Measurements from ENCODE around the gene KRTAP10-7. TPM values are rescaled to one million over a fixed set of nuclear protein-coding genes. Genes with fewer than 3 reads are reported as not detected.

KRTAP10-7 gene
- total and polyA plus RNA-seq, 8 donors: not detected

DNA sequence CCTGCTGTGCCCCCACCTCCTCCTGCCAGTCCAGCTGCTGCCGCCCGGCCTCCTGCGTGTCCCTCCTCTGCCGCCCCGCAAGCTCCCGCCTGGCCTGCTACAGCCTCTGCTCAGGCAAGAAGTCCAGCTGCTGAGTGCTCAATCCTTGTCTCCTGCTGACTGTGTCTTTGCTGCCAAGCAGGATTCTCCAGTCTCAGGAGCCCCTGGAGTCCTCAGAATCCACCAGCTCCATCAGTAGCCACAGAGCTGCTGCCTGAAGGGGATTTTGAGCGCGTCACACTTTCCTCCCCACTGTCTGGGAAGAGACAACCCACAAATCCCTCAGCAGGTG is 46.8 kb downstream of the KRTAP10-7 start:
- intact Hi-C loops (cut with DNase I; ENCODE audit: low total_unique reads): no loop called here
- DNase-seq: peak in 1 of 2 donors; percentile 10

DNA sequence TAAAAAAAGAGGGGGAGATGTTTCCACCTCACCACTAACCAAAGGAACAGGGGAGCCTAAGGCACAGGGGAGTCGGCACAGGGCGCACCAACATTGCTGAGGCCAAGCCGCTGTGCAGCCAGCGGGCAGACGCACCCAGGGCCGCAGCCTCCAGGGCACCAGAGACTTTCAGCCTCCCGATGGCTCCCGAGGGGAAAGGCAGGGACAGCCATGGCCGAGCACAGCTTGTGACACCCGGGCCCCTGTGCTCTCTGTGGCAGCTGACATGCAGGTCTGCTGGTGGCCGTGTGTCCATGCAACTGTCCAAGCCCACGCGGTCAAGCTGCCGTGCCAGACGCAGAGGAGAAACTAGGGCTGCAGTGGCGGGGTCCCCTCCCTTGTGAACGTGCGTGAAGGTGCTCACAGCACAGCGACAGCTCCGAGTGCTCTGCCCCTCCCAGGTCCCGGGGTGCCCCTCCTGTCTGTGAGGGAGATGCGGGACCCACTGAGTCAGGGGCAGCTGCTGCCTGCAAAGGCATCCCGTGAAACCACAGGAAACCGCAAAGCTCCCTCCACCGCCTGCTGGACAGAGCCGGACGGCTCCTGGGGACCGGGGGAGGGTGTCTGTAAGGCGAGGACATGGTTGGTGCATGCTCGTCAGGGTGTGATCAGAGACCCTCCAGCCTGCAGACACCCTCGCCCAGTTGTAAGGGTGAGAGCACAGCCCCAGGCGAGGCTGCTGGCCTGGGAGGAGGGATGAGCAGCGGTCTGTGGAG is 48.3 kb downstream of the KRTAP10-7 start:
- H3K4me3 ChIP-seq: no peak overlapping the region
- no peaks in the 10 kb centered on the region for H3K36me3 ChIP-seq
- H3K4me1 ChIP-seq: no peaks in the 10 kb centered on the region
- H3K27ac ChIP-seq: no peak overlapping the region
- peak in 1 of 2 donors; percentile 10 for DNase-seq
- intact Hi-C loops (cut with DNase I; ENCODE audit: low total_unique reads): no loop called here
- H3K9me3 ChIP-seq: peaks cover 0 to 20% (median 14%) of the 10 kb centered on the region in 4 donors
- peaks cover 0 to 33% (median 21%) of the 10 kb centered on the region in 3 donors for H3K27me3 ChIP-seq
- TF ChIP-seq POLR2A (IDR thresholded peaks at IDR 0.05) (no peak), POLR2AphosphoS5 (IDR thresholded peaks at IDR 0.05) (no peak), EP300 (IDR thresholded peaks at IDR 0.05) (no peak)
- TF ChIP-seq, protein P1, sequence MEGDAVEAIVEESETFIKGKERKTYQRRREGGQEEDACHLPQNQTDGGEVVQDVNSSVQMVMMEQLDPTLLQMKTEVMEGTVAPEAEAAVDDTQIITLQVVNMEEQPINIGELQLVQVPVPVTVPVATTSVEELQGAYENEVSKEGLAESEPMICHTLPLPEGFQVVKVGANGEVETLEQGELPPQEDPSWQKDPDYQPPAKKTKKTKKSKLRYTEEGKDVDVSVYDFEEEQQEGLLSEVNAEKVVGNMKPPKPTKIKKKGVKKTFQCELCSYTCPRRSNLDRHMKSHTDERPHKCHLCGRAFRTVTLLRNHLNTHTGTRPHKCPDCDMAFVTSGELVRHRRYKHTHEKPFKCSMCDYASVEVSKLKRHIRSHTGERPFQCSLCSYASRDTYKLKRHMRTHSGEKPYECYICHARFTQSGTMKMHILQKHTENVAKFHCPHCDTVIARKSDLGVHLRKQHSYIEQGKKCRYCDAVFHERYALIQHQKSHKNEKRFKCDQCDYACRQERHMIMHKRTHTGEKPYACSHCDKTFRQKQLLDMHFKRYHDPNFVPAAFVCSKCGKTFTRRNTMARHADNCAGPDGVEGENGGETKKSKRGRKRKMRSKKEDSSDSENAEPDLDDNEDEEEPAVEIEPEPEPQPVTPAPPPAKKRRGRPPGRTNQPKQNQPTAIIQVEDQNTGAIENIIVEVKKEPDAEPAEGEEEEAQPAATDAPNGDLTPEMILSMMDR (IDR thresholded peaks at IDR 0.05): no peak
- 75 to 89% (median 78%) methylated on average over 9 to 33 of the region's 33 CpGs for WGBS, 5 donors

More for the DNA sequence above, 46.8 kb downstream of the KRTAP10-7 start:
- 40 to 57% (median 52%) methylated on average over 8 of the region's 8 CpGs for WGBS, 5 donors
- H3K27me3 ChIP-seq: peaks cover 0 to 33% (median 21%) of the 10 kb centered on the region in 3 donors
- H3K27ac ChIP-seq: no peak overlapping the region
- H3K4me3 ChIP-seq: no peak overlapping the region
- no peaks in the 10 kb centered on the region for H3K36me3 ChIP-seq
- peaks cover 0 to 26% (median 17%) of the 10 kb centered on the region in 4 donors for H3K9me3 ChIP-seq
- TF ChIP-seq POLR2AphosphoS5 (IDR thresholded peaks at IDR 0.05) (no peak), POLR2A (IDR thresholded peaks at IDR 0.05) (no peak), EP300 (IDR thresholded peaks at IDR 0.05) (no peak)
- TF ChIP-seq, protein P1 (IDR thresholded peaks at IDR 0.05): no peak
- H3K4me1 ChIP-seq: no peaks in the 10 kb centered on the region

DNA sequence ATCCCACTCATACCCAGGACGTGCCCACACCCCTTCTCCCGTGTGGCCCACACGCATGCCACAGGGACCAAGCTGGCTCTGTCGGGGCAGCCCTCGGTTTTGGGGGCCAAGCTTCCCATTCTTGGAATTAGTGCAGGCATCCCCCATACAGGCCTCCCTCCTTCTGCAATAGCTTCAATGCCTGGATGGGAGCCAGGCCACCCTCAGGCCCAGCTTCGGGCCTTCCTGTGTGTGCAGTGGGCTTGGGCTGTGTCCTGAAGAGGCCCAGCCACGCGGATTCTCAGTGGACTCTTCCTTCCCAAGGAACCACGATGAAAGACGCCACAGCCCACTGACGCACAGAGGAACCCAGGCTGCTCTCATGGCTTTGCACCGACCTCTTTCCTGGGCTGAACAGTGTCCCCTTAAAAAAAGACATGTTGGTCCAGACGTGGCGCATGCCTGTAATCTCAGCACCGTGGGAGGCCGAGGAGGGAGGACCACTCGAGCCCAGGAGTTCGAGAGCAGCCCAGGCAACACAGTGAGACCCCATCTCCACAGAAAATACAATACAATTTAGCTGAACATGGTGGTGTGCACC is 49.2 kb downstream of the KRTAP10-7 start:
- Histone ChIP-seq H3K36me3 (no peaks in the 10 kb centered on the region), H3K4me3 (no peak overlapping the region), H3K4me1 (no peaks in the 10 kb centered on the region), H3K9me3 (peaks cover 0 to 11% (median 8%) of the 10 kb centered on the region in 4 donors), H3K27me3 (peaks cover 0 to 41% (median 24%) of the 10 kb centered on the region in 3 donors), H3K27ac (no peak overlapping the region)
- TF ChIP-seq EP300 (IDR thresholded peaks at IDR 0.05) (no peak), POLR2AphosphoS5 (IDR thresholded peaks at IDR 0.05) (no peak), POLR2A (IDR thresholded peaks at IDR 0.05) (no peak)
- TF ChIP-seq, protein P1 (IDR thresholded peaks at IDR 0.05): no peak
- intact Hi-C loops (cut with DNase I; ENCODE audit: low total_unique reads): no loop called here
- no peak for DNase-seq
- WGBS, 5 donors: 76 to 92% (median 86%) methylated on average over 7 to 18 of the region's 18 CpGs

DNA sequence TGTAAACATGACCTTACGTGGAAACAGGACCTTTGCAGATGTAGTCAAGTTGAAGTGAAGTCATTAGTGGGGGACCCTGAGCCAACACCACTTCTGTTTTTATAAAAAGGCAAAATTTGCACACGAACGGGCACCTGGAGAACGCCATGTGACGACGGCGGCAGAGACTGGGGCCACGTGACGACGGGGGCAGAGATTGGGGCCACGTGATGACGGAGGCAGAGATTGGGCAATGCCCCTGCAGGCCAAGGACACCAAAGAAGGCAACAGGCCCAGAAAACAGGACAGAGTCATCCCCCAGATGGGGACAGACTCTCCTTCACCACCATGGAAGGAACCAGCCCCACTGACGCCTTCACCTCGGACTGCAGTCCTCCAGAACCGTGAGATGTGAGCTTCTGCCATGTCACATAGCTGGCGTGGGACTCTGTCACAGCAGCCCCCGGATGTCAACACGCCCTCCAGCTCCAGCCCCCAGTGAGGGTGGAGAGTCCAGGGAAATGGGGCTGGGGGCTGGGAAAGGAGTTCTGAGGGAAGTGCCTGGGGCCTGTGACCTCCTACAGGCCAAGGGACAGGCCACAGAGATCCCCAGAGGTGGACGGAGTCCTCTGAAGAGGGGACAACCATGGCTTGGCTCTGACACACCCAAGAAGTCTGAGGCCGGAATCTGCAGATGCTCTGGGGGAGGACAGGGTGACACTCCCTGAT is 50.0 kb downstream of the KRTAP10-7 start:
- 82 to 92% (median 89%) methylated on average over 20 of the region's 20 CpGs for WGBS, 5 donors
- intact Hi-C loops (cut with DNase I; ENCODE audit: low total_unique reads): no loop called here
- H3K27me3 ChIP-seq: peaks cover 0 to 44% (median 24%) of the 10 kb centered on the region in 3 donors
- H3K27ac ChIP-seq: no peak overlapping the region
- H3K4me1 ChIP-seq: no peaks in the 10 kb centered on the region
- H3K9me3 ChIP-seq: peaks cover 0 to 4% (median 1%) of the 10 kb centered on the region in 4 donors
- H3K4me3 ChIP-seq: no peak overlapping the region
- no peak for DNase-seq
- TF ChIP-seq POLR2AphosphoS5 (IDR thresholded peaks at IDR 0.05) (no peak), EP300 (IDR thresholded peaks at IDR 0.05) (no peak), POLR2A (IDR thresholded peaks at IDR 0.05) (no peak)
- TF ChIP-seq, protein P1 (IDR thresholded peaks at IDR 0.05): no peak
- H3K36me3 ChIP-seq: no peaks in the 10 kb centered on the region
